Measurements from ENCODE around the gene TGFBR3L.

DNA sequence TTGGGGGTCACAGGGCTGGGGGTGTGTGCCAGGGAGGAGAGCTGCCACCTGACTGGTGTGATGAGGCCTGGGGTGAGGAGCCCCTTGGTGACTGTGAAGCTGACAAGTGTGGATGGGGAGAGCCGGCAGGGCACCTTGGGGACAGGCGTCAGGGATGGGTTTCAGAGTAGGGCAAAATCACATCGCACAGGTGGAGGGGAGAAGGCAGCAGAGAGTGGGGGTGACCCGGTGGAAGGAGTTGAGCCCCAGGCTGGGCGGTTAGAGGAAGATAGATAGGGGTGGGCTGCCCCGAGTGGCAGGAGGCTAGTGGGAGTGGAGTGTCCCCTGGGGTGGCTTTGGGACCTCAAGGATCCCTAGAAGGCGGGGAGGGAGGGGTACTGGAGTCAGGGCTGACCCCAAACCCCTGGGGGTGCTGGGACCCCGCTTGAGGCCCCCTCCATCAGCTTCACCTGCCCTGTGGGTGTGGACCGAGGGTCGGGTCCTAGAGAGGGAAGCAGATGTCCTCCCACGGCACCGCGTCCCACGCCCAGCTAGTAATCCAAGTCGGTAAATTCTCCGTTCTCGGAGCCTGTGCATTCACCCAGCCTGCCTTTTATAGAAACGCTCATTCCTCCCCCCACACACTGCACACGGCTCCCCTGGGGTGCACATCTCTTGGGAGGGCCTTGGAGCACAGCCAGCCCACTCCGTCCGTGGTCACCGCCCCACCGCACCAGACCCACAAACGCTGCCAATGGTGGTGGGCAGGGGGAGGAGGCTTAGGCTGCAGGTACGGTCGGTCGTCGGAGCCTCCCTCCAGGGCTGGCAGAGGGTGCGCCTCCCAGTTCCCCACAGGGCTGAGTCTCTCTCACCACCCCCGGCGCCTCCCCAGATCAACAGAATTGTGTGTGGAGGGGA lies 8.9 kb downstream of the TGFBR3L start:
- TF ChIP-seq ZNF274 (IDR thresholded peaks at IDR 0.05; ENCODE audit: low read depth, low read length) (no peak), SUZ12 (IDR thresholded peaks at IDR 0.05; ENCODE audit: extremely low read depth, insufficient read depth, insufficient read length) (no peak)
